GM23248 (cell line): ENCODE data around the gene TALDO1. TPM values are rescaled to one million over a fixed set of nuclear protein-coding genes. Genes with fewer than 3 reads are reported as not detected.

Experiments
- DNase-seq: peaks from one replicate; pipeline ENCODE4 v3.0.0-alpha.2; 2015
- H2AFZ ChIP-seq: fragments of 200-600 bp; sonication (generic); 2 replicates; pipeline ENCODE4 v1.6.1; 2016; ENCODE audit warnings: antibody characterized with exemption
- H3F3A ChIP-seq: fragments of 200-600 bp; sonication (generic); 2 replicates; pipeline ENCODE4 v1.6.1; 2016; ENCODE audit warnings: mild to moderate bottlenecking, antibody characterized with exemption, mixed run types; ENCODE audit not compliant: insufficient read depth
- H3K27ac ChIP-seq: fragments of 200-600 bp; sonication (generic); 2 replicates; pipeline ENCODE4 v1.5.1; 2016; ENCODE audit warnings: mild to moderate bottlenecking
- H3K27me3 ChIP-seq: fragments of 200-600 bp; sonication (generic); replicated peaks from 2 replicates; pipeline ENCODE4 v1.6.1; 2016; ENCODE audit warnings: mild to moderate bottlenecking; ENCODE audit not compliant: insufficient read depth
- H3K36me3 ChIP-seq: fragments of 200-600 bp; sonication (generic); 2 replicates; pipeline ENCODE4 v1.6.1; 2016; ENCODE audit warnings: low read depth, mild to moderate bottlenecking
- H3K4me1 ChIP-seq: fragments of 200-600 bp; sonication (generic); 2 replicates; pipeline ENCODE4 v1.6.1; 2016; ENCODE audit warnings: mild to moderate bottlenecking; ENCODE audit not compliant: insufficient read depth
- H3K4me2 ChIP-seq: fragments of 200-600 bp; sonication (generic); one replicate; pipeline ENCODE4 v1.6.1; 2016; ENCODE audit warnings: mild to moderate bottlenecking; ENCODE audit not compliant: unreplicated experiment
- H3K4me3 ChIP-seq: fragments of 200-600 bp; sonication (generic); 2 replicates; pipeline ENCODE4 v1.5.1; 2016; ENCODE audit warnings: mild to moderate bottlenecking
- H3K79me2 ChIP-seq: fragments of 200-600 bp; sonication (generic); 2 replicates; pipeline ENCODE4 v1.6.1; 2016; ENCODE audit warnings: mild to moderate bottlenecking; ENCODE audit not compliant: insufficient read depth
- H3K9ac ChIP-seq: fragments of 200-600 bp; sonication (generic); 2 replicates; pipeline ENCODE4 v1.6.1; 2016; ENCODE audit warnings: mild to moderate bottlenecking
- H3K9me2 ChIP-seq: fragments of 200-600 bp; sonication (generic); 2 replicates; pipeline ENCODE4 v1.6.1; 2016; ENCODE audit warnings: mixed run types, mild to moderate bottlenecking, moderate library complexity; ENCODE audit not compliant: insufficient read depth
- H3K9me3 ChIP-seq: fragments of 200-600 bp; sonication (generic); one replicate; pipeline ENCODE4 v1.6.1; 2017; ENCODE audit warnings: low read depth
- H4K20me1 ChIP-seq: fragments of 200-600 bp; sonication (generic); 2 replicates; pipeline ENCODE4 v1.6.0; 2016; ENCODE audit not compliant: insufficient read depth
- EZH2 ChIP-seq: fragments of 200-600 bp; sonication (generic); IDR thresholded peaks from 2 replicates; pipeline ENCODE4 v1.6.1; 2018; ENCODE audit warnings: antibody characterized with exemption, mild to moderate bottlenecking; ENCODE audit not compliant: insufficient read depth, poor library complexity, severe bottlenecking
- EZH2phosphoT487 ChIP-seq: fragments of 200-600 bp; sonication (generic); IDR thresholded peaks from 2 replicates; pipeline ENCODE4 v1.6.1; 2018; ENCODE audit warnings: antibody characterized with exemption, moderate library complexity, mild to moderate bottlenecking, low read depth; ENCODE audit not compliant: insufficient read depth
- WGBS, 2 experiments: methylation state at CpG; one replicate each; pipeline ENCODE4 v1.1.6; 2015 to 2017; ENCODE audit warnings: low lambda C conversion rate in 2 of 2, low coverage in 1 of 2; ENCODE audit errors: missing lambda C conversion rate in 2 of 2; 5-methylcytosine and 5-hydroxymethylcytosine counted together
- in situ Hi-C: fragments of 300-500 bp; cut with MboI; formaldehyde crosslinking; loops from 2 replicates; pipeline ENCODE4 v1.15.0; 2020
- polyA plus RNA-seq: library from polyadenylated mRNA; unstranded; fragments of >200 nt; fragmentation: Nextera tagmentation; extraction: Ambion mirVana; gene quantifications from 2 replicates; pipeline ENCODE4 v1.2.1, GENCODE V29; 2016
- total RNA-seq: library from RNA; depleted of rRNA; stranded (reverse); fragments of >200 nt; shearing (Covaris generic); gene quantifications from 2 replicates; pipeline ENCODE4 v1.2.3, GENCODE V29; 2014

Gene TALDO1
- total and polyA plus RNA-seq, 2 experiments from 2014 or later = 216 to 313 TPM

GRCh38 chr11:783581-784015 lies 36.3 kb downstream of the TALDO1 start:
- in situ Hi-C loops = no loop called here
- Histone ChIP-seq H2AFZ (peak overlapping the region; percentile 41; the same call in 1 of the 2 replicates), H3K36me3 (peaks cover 3% of the 10 kb centered on the region; the same call in 1 of the 2 replicates), H3K79me2 (peaks cover 21% of the 10 kb centered on the region), H4K20me1 (no peaks in the 10 kb centered on the region), H3K27ac (peak overlapping the region; percentile 78), H3K9ac (peak overlapping the region; percentile 65), H3F3A (peaks cover 28% of the 10 kb centered on the region; the same call in 1 of the 2 replicates), H3K4me3 (no peak overlapping the region), H3K9me2 (no peaks in the 10 kb centered on the region), H3K27me3 (no peaks in the 10 kb centered on the region), H3K4me1 (peaks cover 12% of the 10 kb centered on the region), H3K9me3 (no peaks in the 10 kb centered on the region), H3K4me2 (peak overlapping the region; percentile 62)
- WGBS, 2 experiments = 2 to 3% methylated on average over 21 to 24 of the region's 24 CpGs
- no peak for TF ChIP-seq EZH2
- no peak for TF ChIP-seq EZH2phosphoT487
- peak; percentile 94 for DNase-seq

- Histone ChIP-seq H3K27me3 (no peaks in the 10 kb centered on the region), H3K9me2 (no peaks in the 10 kb centered on the region), H3K9ac (no peak overlapping the region), H4K20me1 (no peaks in the 10 kb centered on the region), H2AFZ (no peak overlapping the region), H3K9me3 (no peaks in the 10 kb centered on the region), H3F3A (peaks cover 30% of the 10 kb centered on the region; the same call in 1 of the 2 replicates), H3K4me1 (peaks cover 12% of the 10 kb centered on the region), H3K27ac (no peak overlapping the region), H3K36me3 (peaks cover 3% of the 10 kb centered on the region; the same call in 1 of the 2 replicates), H3K4me2 (no peak overlapping the region), H3K79me2 (no peaks in the 10 kb centered on the region), H3K4me3 (no peak overlapping the region)
- TF ChIP-seq EZH2phosphoT487 (no peak), EZH2 (no peak)
- whole genome bisulfite sequencing, 2 experiments = 81 to 85% methylated on average over 20 to 23 of the region's 24 CpGs
- no peak for DNase-seq
- in situ Hi-C loops = no loop called here
Measured at GRCh38 chr11:786235-787083, 39.2 kb downstream of the TALDO1 start.

GRCh38 chr11:787084-787675 lies 39.9 kb downstream of the TALDO1 start:
- Histone ChIP-seq H3K27ac (no peak overlapping the region), H3K79me2 (no peaks in the 10 kb centered on the region), H3K36me3 (peaks cover 3% of the 10 kb centered on the region; the same call in 1 of the 2 replicates), H3K9me2 (no peaks in the 10 kb centered on the region), H3K4me2 (no peak overlapping the region), H3K27me3 (no peaks in the 10 kb centered on the region), H4K20me1 (no peaks in the 10 kb centered on the region), H3K9me3 (no peaks in the 10 kb centered on the region), H2AFZ (no peak overlapping the region), H3K4me1 (peaks cover 12% of the 10 kb centered on the region), H3F3A (peaks cover 29% of the 10 kb centered on the region; the same call in 1 of the 2 replicates), H3K9ac (no peak overlapping the region), H3K4me3 (no peak overlapping the region)
- DNase-seq = no peak
- TF ChIP-seq EZH2 (no peak), EZH2phosphoT487 (no peak)
- in situ Hi-C loops = no loop called here
- WGBS, 2 experiments = 80 to 82% methylated on average over 24 of the region's 24 CpGs

- Histone ChIP-seq H3K9me3 (no peaks in the 10 kb centered on the region), H3K9ac (no peak overlapping the region), H3K4me1 (peaks cover 9% of the 10 kb centered on the region), H3K27ac (no peak overlapping the region), H3F3A (peaks cover 21% of the 10 kb centered on the region; the same call in 1 of the 2 replicates), H3K9me2 (no peaks in the 10 kb centered on the region), H3K27me3 (no peaks in the 10 kb centered on the region), H3K79me2 (no peaks in the 10 kb centered on the region), H3K36me3 (peaks cover 3% of the 10 kb centered on the region; the same call in 1 of the 2 replicates), H3K4me2 (no peak overlapping the region), H2AFZ (no peak overlapping the region), H4K20me1 (no peaks in the 10 kb centered on the region), H3K4me3 (no peak overlapping the region)
- in situ Hi-C loops = no loop called here
- no peak for TF ChIP-seq EZH2phosphoT487
- TF ChIP-seq EZH2 = no peak
- WGBS, 2 experiments = 61 to 71% methylated on average over 13 to 28 of the region's 28 CpGs
- no peak for DNase-seq
Measured at GRCh38 chr11:788009-788640, 40.9 kb downstream of the TALDO1 start.
